ENCODE data around the gene SMIM35.

DNA sequence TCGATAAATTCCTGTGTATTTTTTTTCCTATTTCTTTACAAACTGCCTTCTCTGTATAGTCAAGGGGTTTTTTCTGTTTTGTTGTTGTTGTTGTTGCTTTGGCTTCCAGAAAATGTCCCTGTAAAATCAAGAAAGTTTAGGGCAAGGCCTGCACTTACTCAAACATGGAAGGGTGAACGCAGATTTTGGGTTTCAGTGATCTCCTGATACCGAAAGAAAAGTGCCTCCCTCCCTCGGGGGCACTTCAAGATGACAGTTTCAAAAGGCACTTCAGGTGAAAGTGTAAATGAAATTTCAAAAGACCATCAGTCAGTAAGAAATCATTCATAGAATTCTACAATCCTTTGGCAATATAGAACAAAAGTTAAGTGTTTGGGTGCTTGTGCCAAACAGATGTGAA lies 53.3 kb downstream of the SMIM35 start:
- TF ChIP-seq, protein P1, sequence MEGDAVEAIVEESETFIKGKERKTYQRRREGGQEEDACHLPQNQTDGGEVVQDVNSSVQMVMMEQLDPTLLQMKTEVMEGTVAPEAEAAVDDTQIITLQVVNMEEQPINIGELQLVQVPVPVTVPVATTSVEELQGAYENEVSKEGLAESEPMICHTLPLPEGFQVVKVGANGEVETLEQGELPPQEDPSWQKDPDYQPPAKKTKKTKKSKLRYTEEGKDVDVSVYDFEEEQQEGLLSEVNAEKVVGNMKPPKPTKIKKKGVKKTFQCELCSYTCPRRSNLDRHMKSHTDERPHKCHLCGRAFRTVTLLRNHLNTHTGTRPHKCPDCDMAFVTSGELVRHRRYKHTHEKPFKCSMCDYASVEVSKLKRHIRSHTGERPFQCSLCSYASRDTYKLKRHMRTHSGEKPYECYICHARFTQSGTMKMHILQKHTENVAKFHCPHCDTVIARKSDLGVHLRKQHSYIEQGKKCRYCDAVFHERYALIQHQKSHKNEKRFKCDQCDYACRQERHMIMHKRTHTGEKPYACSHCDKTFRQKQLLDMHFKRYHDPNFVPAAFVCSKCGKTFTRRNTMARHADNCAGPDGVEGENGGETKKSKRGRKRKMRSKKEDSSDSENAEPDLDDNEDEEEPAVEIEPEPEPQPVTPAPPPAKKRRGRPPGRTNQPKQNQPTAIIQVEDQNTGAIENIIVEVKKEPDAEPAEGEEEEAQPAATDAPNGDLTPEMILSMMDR (IDR thresholded peaks at IDR 0.05): no peak
- no peak for TF ChIP-seq EP300 (IDR thresholded peaks at IDR 0.05)
- TF ChIP-seq POLR2A (IDR thresholded peaks at IDR 0.05): no peak
